ENCODE data around the gene LARP1B. TPM values are rescaled to one million over a fixed set of nuclear protein-coding genes. Genes with fewer than 3 reads are reported as not detected.

The LARP1B gene
- total and polyA plus RNA-seq, 9 of the 15 experiments (the other 6 are each of a cell fraction or from before 2014, with no cell fraction given) = 19.2 to 59.7 (median 37.9) TPM

DNA sequence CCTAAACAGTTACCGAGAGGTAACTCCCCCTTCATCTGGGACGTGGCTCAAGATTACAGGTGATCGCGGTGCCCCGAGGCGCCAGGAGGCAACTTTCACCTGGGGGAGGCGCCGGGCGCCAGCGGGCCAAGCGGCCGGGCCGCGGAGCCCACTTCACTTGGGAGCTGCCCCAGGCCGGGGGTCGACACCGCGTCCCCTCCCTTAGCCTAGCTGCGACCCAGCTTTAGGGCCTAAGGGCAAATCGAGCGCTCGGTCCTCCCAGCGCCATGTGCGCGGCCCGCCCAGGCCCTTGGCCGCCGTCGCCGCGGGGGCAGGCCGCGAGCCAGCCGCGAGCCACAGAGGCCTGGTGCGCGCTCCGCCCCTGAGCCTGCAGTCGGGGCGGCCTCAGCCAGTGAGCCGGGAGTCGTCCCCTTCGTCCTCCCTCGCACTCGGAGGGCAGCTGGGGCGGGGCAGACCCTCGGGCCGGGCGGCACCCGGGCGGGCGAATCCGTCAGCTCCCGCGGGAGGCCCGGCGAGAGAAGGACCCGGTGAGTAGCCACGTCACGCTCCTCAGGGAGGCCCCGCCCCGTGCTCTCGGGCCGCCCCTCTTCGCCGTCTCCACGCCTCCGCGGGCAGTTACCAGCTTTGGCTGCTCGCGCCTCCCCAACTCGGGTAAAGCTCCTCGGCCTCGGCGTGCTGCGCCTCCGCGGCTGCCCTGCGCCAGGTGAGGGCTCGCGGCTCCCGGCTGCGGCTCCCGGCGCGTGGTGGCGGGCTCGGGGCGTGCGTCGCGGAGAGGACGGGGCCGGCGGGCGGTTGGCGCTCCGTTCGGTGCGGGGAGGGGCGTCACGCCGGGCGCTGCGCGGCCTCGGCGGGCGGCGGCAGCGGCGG, at the start of gene LARP1B (continued):
- TF ChIP-seq PRMT5 (CRISPR knock-in tag; IDR thresholded peaks at IDR 0.05) = peak; percentile 54; the same call in 1 of the 2 replicates
- TF ChIP-seq ZNF12 (CRISPR knock-in tag; IDR thresholded peaks at IDR 0.05) = peak; percentile 47; the same call in 1 of the 2 replicates
- TF ChIP-seq ZNF830 (CRISPR knock-in tag; IDR thresholded peaks at IDR 0.05) = 0 out of 2 replicates have a peak, but pooled peaks have one; percentile 59
- TF ChIP-seq, protein P1, sequence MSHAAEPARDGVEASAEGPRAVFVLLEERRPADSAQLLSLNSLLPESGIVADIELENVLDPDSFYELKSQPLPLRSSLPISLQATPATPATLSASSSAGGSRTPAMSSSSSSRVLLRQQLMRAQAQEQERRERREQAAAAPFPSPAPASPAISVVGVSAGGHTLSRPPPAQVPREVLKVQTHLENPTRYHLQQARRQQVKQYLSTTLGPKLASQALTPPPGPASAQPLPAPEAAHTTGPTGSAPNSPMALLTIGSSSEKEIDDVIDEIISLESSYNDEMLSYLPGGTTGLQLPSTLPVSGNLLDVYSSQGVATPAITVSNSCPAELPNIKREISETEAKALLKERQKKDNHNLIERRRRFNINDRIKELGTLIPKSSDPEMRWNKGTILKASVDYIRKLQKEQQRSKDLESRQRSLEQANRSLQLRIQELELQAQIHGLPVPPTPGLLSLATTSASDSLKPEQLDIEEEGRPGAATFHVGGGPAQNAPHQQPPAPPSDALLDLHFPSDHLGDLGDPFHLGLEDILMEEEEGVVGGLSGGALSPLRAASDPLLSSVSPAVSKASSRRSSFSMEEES (CRISPR knock-in tag; IDR thresholded peaks at IDR 0.05) = no peak
- TF ChIP-seq KLF6 (CRISPR knock-in tag; IDR thresholded peaks at IDR 0.05; ENCODE audit: borderline replicate concordance) = no peak
- peak; percentile 84; the same call in 1 of the 2 replicates for TF ChIP-seq ILF3 (IDR thresholded peaks at IDR 0.05; ENCODE audit: borderline replicate concordance)
- TF ChIP-seq SMARCE1 (IDR thresholded peaks at IDR 0.05) = no peak
- no peak for TF ChIP-seq NR2C2 (CRISPR knock-in tag; IDR thresholded peaks at IDR 0.05)
- peak; percentile 76 for TF ChIP-seq NR2C2 (tag; IDR thresholded peaks at IDR 0.05)
- TF ChIP-seq, protein P2, sequence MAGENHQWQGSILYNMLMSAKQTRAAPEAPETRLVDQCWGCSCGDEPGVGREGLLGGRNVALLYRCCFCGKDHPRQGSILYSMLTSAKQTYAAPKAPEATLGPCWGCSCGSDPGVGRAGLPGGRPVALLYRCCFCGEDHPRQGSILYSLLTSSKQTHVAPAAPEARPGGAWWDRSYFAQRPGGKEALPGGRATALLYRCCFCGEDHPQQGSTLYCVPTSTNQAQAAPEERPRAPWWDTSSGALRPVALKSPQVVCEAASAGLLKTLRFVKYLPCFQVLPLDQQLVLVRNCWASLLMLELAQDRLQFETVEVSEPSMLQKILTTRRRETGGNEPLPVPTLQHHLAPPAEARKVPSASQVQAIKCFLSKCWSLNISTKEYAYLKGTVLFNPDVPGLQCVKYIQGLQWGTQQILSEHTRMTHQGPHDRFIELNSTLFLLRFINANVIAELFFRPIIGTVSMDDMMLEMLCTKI (IDR thresholded peaks at IDR 0.05; ENCODE audit: partially characterized antibody) = no peak
- TF ChIP-seq ZNF584 (CRISPR knock-in tag; IDR thresholded peaks at IDR 0.05; ENCODE audit: low read depth) = peak; percentile 77; the same call in 1 of the 2 replicates
- peak; percentile 41; the same call in 1 of the 2 replicates for TF ChIP-seq E2F3 (CRISPR knock-in tag; IDR thresholded peaks at IDR 0.05)
- peak; percentile 70 for TF ChIP-seq RNF2 (IDR thresholded peaks at IDR 0.05)
- TF ChIP-seq SAFB (IDR thresholded peaks at IDR 0.05; ENCODE audit: borderline replicate concordance, low read depth, low read length) = peak; percentile 37; the same call in 1 of the 2 replicates
- TF ChIP-seq ETV6 (IDR thresholded peaks at IDR 0.05; ENCODE audit: borderline replicate concordance in 1 of 2, low read depth in 2 of 2, low read length in 1 of 2) = no peak
- TF ChIP-seq ETV6 (CRISPR knock-in tag; IDR thresholded peaks at IDR 0.05; ENCODE audit: borderline replicate concordance) = peak; percentile 89; the same call in 1 of the 2 replicates
- TF ChIP-seq MXI1 (IDR thresholded peaks at IDR 0.05; ENCODE audit: low read depth, low read length) = 0 out of 2 replicates have a peak, but pooled peaks have one; percentile 11
- TF ChIP-seq PTBP1 (IDR thresholded peaks at IDR 0.05; ENCODE audit: low read depth, low read length) = 0 out of 2 replicates have a peak, but pooled peaks have one; percentile 33
- TF ChIP-seq RBM14 (IDR thresholded peaks at IDR 0.05; ENCODE audit: borderline replicate concordance, insufficient read depth, low read depth, low read length) = no peak
- no peak for TF ChIP-seq ZNF436 (CRISPR knock-in tag; IDR thresholded peaks at IDR 0.05)
- TF ChIP-seq TEAD1 (CRISPR knock-in tag; IDR thresholded peaks at IDR 0.05) = peak in 1 of 2 experiments; percentile 88; a peak in 2 of 4 replicates
- peak; percentile 97 for TF ChIP-seq POLR2G (IDR thresholded peaks at IDR 0.05; ENCODE audit: low read depth, low read length)
- 0 out of 2 replicates have a peak, but pooled peaks have one; percentile 3 for TF ChIP-seq MAFK (IDR thresholded peaks at IDR 0.05; ENCODE audit: low read length)
- no peak for TF ChIP-seq NR3C1 (CRISPR knock-in tag; IDR thresholded peaks at IDR 0.05)
- TF ChIP-seq SP1 (CRISPR knock-in tag; IDR thresholded peaks at IDR 0.05) = peak; percentile 87
- peak; percentile 31 for TF ChIP-seq MEIS2 (IDR thresholded peaks at IDR 0.05; ENCODE audit: partially characterized antibody)
